ENCODE measurements around the gene TSPAN14. TPM values are rescaled to one million over a fixed set of nuclear protein-coding genes. Genes with fewer than 3 reads are reported as not detected.
"Not testable (repeated sequence)": the region's sequence is repeated elsewhere in the genome, so short reads cannot be mapped to it uniquely, and the experiment has no call there.

TSPAN14 gene
- polyA plus RNA-seq, 3 donors from 2014 or later: 141 to 363 (median 226) TPM

GRCh38 chr10:80540618-80540980 lies 86.5 kb downstream of the TSPAN14 start:
- H3K36me3 Mint-ChIP-seq: no peaks in the 10 kb centered on the region
- H3K4me3 Mint-ChIP-seq: no peak overlapping the region
- H3K9me3 Mint-ChIP-seq: no peaks in the 10 kb centered on the region
- peaks cover under 1 to 1% (median under 1%) of the 10 kb centered on the region in 3 donors for H3K27me3 Mint-ChIP-seq (ENCODE audit: low read depth in 3 of 3)
- no peak for DNase-seq
- peak overlapping the region in 2 of 6 donors; percentile 12 to 16 for H3K27ac Mint-ChIP-seq
- peaks cover 2 to 8% of the 10 kb centered on the region in 2 donors for H3K4me1 Mint-ChIP-seq

DNA sequence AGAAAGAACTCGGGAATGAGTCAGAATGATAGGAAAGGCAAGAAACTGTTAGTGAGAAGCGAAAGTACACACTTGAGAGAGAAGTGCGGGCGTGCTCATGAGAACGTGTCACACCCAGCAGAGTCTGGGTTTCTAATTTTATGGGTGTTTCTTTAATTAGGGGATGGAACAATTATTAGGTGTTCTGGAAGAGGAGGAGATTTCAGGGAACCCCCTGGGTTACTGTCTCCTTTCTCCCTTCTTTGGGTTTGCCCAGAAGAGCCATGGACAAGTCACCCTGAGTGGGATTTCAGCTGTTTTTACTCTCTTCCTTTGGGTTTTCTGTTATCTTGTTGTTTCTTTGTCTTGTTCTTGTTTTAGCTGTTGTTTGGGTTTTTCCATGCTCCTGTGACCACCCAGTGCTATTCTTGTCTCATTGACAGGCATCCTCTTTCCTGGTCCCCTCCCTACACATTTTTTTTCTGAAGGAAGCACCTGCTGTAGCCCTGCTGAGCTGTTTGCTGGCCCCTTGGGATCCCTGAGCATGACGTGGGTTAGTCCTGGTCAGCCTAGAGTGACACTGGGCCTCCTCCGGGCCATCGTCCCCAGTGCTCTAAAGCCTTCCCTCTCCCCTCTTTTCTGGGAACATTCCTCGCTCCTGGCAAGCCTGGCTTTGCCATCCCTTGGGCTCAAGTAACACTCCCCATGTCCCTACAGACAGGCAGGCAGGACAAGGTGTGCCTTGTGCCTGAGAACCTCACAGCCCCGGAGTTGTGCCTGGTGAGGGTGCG lies 87.1 kb downstream of the TSPAN14 start:
- Mint-ChIP-seq H3K27ac (peak overlapping the region in 2 of 6 donors; percentile 12 to 16), H3K4me1 (peaks cover 0 to 5% of the 10 kb centered on the region in 2 donors), H3K36me3 (no peaks in the 10 kb centered on the region), H3K4me3 (no peak overlapping the region), H3K27me3 (ENCODE audit: low read depth in 3 of 3) (peaks cover 0 to 1% (median 0%) of the 10 kb centered on the region in 3 donors), H3K9me3 (no peaks in the 10 kb centered on the region)
- no peak for DNase-seq

DNA sequence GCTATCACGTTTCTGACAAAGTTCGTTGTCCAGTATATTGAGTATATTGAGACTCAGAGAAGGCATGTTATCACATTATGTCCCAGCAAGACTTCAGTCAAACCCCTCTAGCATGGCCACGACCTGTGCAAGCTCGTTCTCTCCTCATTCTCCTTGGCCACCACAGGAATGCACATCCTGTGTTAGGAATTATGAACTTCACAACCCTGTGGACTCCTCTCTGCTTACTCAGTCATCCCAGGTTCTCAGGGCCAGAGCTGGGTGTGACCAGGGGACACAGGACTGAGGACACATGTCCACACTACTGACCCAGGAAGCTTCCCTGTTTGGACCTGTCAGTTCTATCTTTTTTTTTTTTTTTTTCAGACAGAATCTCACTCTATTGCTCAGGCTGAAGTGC lies 87.9 kb downstream of the TSPAN14 start:
- no peaks in the 10 kb centered on the region for H3K36me3 Mint-ChIP-seq
- H3K9me3 Mint-ChIP-seq: no peaks in the 10 kb centered on the region
- no peak overlapping the region for H3K4me3 Mint-ChIP-seq
- peaks cover 0 to 1% (median 0%) of the 10 kb centered on the region in 3 donors for H3K27me3 Mint-ChIP-seq (ENCODE audit: low read depth in 3 of 3)
- peak overlapping the region in 1 of 6 donors; percentile 71 for H3K27ac Mint-ChIP-seq
- H3K4me1 Mint-ChIP-seq: no peaks in the 10 kb centered on the region
- DNase-seq: no peak

DNA sequence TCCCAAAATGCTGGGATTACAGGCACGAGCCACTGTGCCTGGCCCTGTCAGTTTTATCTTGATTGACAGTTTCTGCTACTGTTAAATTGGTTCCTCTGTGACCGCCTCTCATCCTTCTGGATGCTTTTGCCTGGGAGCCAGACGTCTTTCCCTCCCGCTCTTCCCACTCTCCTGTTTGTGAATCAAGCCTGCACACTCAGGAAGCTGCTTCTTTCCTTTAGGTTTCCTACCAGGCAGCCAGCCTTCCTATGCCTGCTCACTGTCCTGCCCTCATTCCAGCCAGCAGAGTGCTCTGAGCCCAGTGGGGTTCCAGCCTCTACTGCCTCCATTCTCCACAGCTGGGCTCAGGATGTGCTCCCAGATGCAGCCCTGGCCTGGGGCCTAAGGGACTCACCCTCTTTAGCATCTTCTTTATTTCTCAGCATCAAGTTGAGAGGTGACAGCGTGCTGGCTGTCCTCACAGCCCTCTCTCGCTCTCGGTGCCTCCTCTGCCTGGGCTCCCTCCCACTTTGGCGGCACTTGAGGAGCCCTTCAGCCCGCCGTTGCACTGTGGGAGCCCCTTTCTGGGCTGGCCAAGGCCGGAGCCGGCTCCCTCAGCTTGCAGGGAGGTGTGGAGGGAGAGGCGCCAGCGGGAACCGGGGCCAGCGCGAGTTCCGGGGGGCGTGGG lies 88.7 kb downstream of the TSPAN14 start:
- Mint-ChIP-seq H3K36me3 (no peaks in the 10 kb centered on the region), H3K27ac (no peak overlapping the region), H3K9me3 (no peaks in the 10 kb centered on the region), H3K4me3 (no peak overlapping the region), H3K27me3 (ENCODE audit: low read depth in 3 of 3) (peaks cover 0 to 1% (median 0%) of the 10 kb centered on the region in 3 donors), H3K4me1 (no peaks in the 10 kb centered on the region)
- no peak for DNase-seq

DNA sequence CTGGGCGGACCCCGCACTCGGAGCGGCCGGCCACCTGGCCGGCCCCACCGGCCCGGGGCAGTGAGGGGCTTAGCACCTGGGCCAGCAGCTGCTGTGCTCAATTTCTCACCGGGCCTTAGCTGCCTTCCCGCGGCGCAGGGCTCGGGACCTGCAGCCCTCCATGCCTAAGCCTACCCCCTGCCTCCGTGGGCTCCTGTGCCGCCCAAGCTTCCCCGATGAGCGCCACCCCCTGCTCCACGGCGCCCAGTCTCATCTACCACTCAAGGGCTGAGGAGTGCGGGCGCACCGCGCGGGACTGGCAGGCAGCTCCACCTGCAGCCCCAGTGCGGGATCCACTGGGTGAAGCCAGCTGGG lies 89.2 kb downstream of the TSPAN14 start:
- not testable (repeated sequence) for H3K27me3 Mint-ChIP-seq (ENCODE audit: low read depth in 3 of 3); H3K36me3 Mint-ChIP-seq; H3K9me3 Mint-ChIP-seq; H3K4me1 Mint-ChIP-seq; H3K27ac Mint-ChIP-seq; H3K4me3 Mint-ChIP-seq; DNase-seq

DNA sequence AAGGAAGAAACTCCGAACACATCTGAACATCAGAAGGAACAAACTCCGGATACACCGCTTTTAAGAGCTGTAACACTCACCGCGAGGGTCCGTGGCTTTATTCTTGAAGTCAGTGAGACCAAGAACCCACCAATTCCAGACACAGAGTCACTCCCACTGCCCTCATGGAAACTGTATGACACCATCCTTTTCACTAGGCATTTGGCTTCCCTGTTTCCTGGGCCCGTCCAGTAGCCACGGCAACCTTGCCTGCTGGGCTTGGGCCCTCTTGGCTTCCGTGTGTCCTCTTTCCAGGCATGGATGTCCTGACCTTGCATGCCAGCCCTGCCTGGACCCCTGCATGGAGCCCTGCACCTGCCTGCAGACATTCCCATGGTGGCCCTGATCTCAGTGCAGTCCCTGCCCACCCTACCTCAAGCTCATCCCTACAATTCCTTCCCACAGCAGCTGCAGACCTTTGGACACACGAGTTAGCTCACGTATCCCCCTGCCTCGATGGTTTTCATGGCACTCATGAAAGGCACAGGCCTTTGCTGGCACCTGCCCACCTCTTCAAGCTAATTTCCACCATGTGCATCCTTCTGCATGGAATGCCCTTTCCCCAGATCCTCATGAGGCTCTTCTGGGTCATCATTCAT lies 90.3 kb downstream of the TSPAN14 start:
- no peaks in the 10 kb centered on the region for H3K4me1 Mint-ChIP-seq
- DNase-seq: no peak
- no peaks in the 10 kb centered on the region for H3K9me3 Mint-ChIP-seq
- H3K4me3 Mint-ChIP-seq: no peak overlapping the region
- no peaks in the 10 kb centered on the region for H3K36me3 Mint-ChIP-seq
- H3K27ac Mint-ChIP-seq: no peak overlapping the region
- H3K27me3 Mint-ChIP-seq (ENCODE audit: low read depth in 3 of 3): peaks cover 0 to 4% (median 2%) of the 10 kb centered on the region in 3 donors

DNA sequence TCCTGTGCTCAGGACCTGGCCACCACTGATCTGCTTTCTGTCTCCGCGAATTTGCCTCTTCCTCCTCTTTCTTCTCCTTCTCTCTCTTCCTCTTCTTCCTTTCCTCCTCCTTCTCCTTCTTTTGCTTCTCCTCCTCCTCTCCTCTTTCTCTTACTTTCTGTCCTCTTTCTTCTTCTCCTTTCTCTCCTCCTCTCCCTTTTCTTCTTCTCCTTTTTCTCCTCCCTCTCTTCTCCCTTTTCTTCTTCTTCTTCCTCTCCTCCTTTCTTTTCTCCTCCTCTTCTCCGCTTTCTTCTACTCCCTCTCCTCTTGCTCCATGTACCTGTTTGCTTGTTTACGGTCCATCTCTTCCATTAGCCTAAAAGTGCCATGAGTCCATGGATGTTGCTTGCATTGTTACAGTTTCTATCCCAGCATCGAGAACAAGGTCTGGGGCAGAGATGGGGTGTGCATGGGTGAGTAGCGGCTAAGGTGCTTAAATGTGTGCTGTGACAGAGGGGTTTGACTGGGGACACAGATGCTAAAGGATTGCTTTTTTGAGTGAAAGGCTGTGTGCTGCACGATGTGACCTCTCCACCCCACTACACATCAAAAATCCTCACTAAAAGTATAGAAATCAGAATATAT lies 91.3 kb downstream of the TSPAN14 start:
- H3K36me3 Mint-ChIP-seq: no peaks in the 10 kb centered on the region
- peaks cover 0 to 4% (median 2%) of the 10 kb centered on the region in 3 donors for H3K27me3 Mint-ChIP-seq (ENCODE audit: low read depth in 3 of 3)
- no peaks in the 10 kb centered on the region for H3K4me1 Mint-ChIP-seq
- H3K9me3 Mint-ChIP-seq: no peaks in the 10 kb centered on the region
- no peak overlapping the region for H3K4me3 Mint-ChIP-seq
- no peak for DNase-seq
- H3K27ac Mint-ChIP-seq: peak overlapping the region in 2 of 6 donors; percentile 38 to 76

DNA sequence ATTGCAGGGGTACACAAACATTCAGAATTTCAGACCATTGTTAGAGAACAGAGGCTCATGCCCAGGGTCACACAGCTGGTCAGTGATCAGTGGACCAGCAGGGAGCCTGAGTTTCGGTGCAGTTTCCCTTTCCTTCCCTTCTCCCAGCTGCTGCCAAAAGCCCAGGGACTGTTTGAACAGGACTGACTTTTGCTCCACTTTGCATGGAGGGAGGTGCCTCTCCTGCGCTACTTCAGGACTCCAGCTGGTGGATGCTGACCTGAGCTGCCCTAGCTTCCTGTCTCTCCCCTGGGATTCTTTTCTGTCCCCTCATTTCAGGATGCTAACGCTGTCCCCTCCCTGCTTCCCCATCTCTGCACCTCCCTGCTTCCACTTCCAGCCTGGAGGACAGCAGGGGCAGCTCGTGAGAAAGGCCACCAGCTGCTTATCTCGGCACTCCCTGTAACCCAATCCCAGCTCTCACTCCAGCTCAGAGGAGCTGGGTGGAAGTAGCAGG lies 98.1 kb downstream of the TSPAN14 start:
- no peaks in the 10 kb centered on the region for H3K9me3 Mint-ChIP-seq
- DNase-seq: no peak
- no peaks in the 10 kb centered on the region for H3K36me3 Mint-ChIP-seq
- no peak overlapping the region for H3K27ac Mint-ChIP-seq
- H3K27me3 Mint-ChIP-seq (ENCODE audit: low read depth in 3 of 3): peaks cover 3 to 9% (median 9%) of the 10 kb centered on the region in 3 donors
- no peaks in the 10 kb centered on the region for H3K4me1 Mint-ChIP-seq
- H3K4me3 Mint-ChIP-seq: no peak overlapping the region

GRCh38 chr10:80553436-80553835 lies 99.3 kb downstream of the TSPAN14 start:
- Mint-ChIP-seq H3K4me3 (no peak overlapping the region), H3K4me1 (no peaks in the 10 kb centered on the region), H3K27ac (no peak overlapping the region), H3K27me3 (ENCODE audit: low read depth in 3 of 3) (peaks cover 2 to 9% (median 9%) of the 10 kb centered on the region in 3 donors), H3K36me3 (no peaks in the 10 kb centered on the region), H3K9me3 (no peaks in the 10 kb centered on the region)
- DNase-seq: no peak

- DNase-seq: no peak
- no peaks in the 10 kb centered on the region for H3K9me3 Mint-ChIP-seq
- H3K27me3 Mint-ChIP-seq (ENCODE audit: low read depth in 3 of 3): peaks cover 0 to 9% (median 7%) of the 10 kb centered on the region in 3 donors
- no peaks in the 10 kb centered on the region for H3K4me1 Mint-ChIP-seq
- H3K4me3 Mint-ChIP-seq: no peak overlapping the region
- H3K27ac Mint-ChIP-seq: no peak overlapping the region
- H3K36me3 Mint-ChIP-seq: no peaks in the 10 kb centered on the region
Measured at GRCh38 chr10:80554050-80554449, 99.9 kb downstream of the TSPAN14 start.

DNA sequence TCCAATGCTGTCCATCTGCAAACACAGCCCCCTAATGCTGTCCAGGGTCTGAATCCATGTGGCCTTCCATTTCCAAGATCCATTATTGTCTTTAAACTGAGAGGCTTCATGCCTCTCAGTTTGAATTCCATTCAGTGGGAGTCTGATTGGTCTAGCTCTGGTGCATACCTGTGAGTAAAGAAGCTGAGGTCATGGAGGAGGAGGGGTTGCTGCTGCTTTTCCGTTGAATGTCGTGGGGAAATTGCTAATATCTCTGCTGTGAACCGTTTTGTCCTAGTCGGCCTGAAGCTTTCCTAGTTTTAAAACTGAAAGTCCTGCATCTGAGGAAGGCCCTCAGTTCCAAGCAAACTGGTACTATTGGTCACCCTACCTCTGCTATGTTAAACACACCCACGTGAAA lies 101.3 kb downstream of the TSPAN14 start:
- Mint-ChIP-seq H3K9me3 (no peaks in the 10 kb centered on the region), H3K27me3 (ENCODE audit: low read depth in 3 of 3) (peaks cover 0 to 9% (median 7%) of the 10 kb centered on the region in 3 donors), H3K27ac (no peak overlapping the region), H3K36me3 (no peaks in the 10 kb centered on the region), H3K4me3 (no peak overlapping the region), H3K4me1 (no peaks in the 10 kb centered on the region)
- DNase-seq: no peak

DNA sequence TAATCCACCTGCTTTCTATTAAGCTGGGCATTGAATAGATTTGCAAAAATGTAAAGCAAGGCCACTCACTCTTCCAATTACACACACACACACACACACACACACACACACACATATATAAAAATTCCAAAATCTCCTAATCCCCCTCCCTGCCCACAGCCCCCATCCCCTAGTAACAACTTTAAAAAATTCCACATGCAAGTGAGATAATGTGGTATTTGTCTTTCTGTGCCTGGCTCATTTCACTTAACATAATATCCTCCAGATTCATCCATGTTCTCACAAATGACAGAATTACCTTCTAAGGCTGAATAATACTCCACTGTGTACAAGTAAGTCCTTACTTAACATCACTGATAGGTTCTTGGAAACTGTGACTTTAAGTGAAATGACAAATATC lies 107.8 kb downstream of the TSPAN14 start:
- no peak for DNase-seq
- Mint-ChIP-seq H3K27ac (no peak overlapping the region), H3K27me3 (ENCODE audit: low read depth in 3 of 3) (peaks cover 1 to 8% (median 3%) of the 10 kb centered on the region in 3 donors), H3K4me3 (no peak overlapping the region), H3K4me1 (no peaks in the 10 kb centered on the region), H3K36me3 (no peaks in the 10 kb centered on the region), H3K9me3 (no peaks in the 10 kb centered on the region)

DNA sequence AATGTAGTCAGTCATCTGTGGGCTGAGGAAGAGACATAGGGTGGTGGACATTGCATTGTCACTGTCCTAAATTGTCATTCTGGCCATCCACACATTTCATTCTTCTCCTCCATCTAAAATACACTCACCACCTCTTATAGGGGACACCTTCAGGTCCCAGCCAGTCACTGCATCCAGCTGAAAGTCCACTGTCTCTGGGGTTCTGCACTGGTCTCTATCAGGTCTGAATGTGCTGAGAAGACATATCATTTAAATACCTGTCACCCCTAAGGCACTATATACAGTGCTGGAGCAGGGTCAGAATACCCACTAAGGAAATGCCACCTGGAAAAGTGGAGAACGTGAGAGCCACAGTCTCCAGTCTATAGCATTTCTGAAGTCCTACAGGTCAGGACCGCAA lies 113.2 kb downstream of the TSPAN14 start:
- DNase-seq: no peak
- no peak overlapping the region for H3K27ac Mint-ChIP-seq
- peaks cover 1 to 13% (median 10%) of the 10 kb centered on the region in 3 donors for H3K27me3 Mint-ChIP-seq (ENCODE audit: low read depth in 3 of 3)
- no peaks in the 10 kb centered on the region for H3K9me3 Mint-ChIP-seq
- H3K4me1 Mint-ChIP-seq: no peaks in the 10 kb centered on the region
- peaks cover 0 to 3% (median 0%) of the 10 kb centered on the region in 3 donors for H3K36me3 Mint-ChIP-seq
- no peak overlapping the region for H3K4me3 Mint-ChIP-seq

All from immature natural killer cell (primary cell).